GM23338 (cell line): ENCODE data around the gene UNC13C. TPM values are rescaled to one million over a fixed set of nuclear protein-coding genes. Genes with fewer than 3 reads are reported as not detected.

Source experiments
- ATAC-seq: fragments of 200-7000 bp; cut with Tn5 transposase; 3 replicates; pipeline ENCODE4 v1.9.1; 2020
- DNase-seq: peaks from one replicate; pipeline ENCODE4 v3.0.0-alpha.2; 2015; ENCODE audit warnings: low spot score
- H2AFZ ChIP-seq: fragments of 200-600 bp; sonication (generic); 2 replicates; pipeline ENCODE4 v1.8.0; 2016; ENCODE audit warnings: antibody characterized with exemption, mild to moderate bottlenecking, moderate library complexity
- H3F3A ChIP-seq: fragments of 200-600 bp; sonication (generic); replicated peaks from 2 replicates; pipeline ENCODE4 v1.8.0; 2017; ENCODE audit warnings: antibody characterized with exemption, mixed run types, low read depth
- H3K27ac ChIP-seq: fragments of 200-600 bp; sonication (generic); 2 replicates; pipeline ENCODE4 v1.6.1; 2016; ENCODE audit warnings: low read depth
- H3K27me3 ChIP-seq: fragments of 200-600 bp; sonication (generic); 2 replicates; pipeline ENCODE4 v1.8.0; 2016; ENCODE audit warnings: mild to moderate bottlenecking, mixed run types, moderate library complexity; ENCODE audit not compliant: insufficient read depth
- H3K36me3 ChIP-seq: fragments of 200-600 bp; sonication (generic); 2 replicates; pipeline ENCODE4 v1.8.0; 2016; ENCODE audit warnings: mild to moderate bottlenecking; ENCODE audit not compliant: insufficient read depth
- H3K4me1 ChIP-seq: fragments of 200-600 bp; sonication (generic); 2 replicates; pipeline ENCODE4 v1.8.0; 2016; ENCODE audit warnings: mild to moderate bottlenecking, moderate library complexity; ENCODE audit not compliant: insufficient read depth
- H3K4me2 ChIP-seq: fragments of 200-600 bp; sonication (generic); 2 replicates; pipeline ENCODE4 v1.7.1; 2017; ENCODE audit warnings: mixed run types
- H3K4me3 ChIP-seq: fragments of 200-600 bp; sonication (generic); 2 replicates; pipeline ENCODE4 v1.6.1; 2016; ENCODE audit warnings: mixed run types
- H3K79me2 ChIP-seq: fragments of 200-600 bp; sonication (generic); replicated peaks from 2 replicates; pipeline ENCODE4 v1.8.0; 2017; ENCODE audit warnings: mild to moderate bottlenecking; ENCODE audit not compliant: insufficient read depth
- H3K9me2 ChIP-seq: fragments of 200-600 bp; sonication (generic); 2 replicates; pipeline ENCODE4 v1.8.0; 2017; ENCODE audit not compliant: insufficient read depth
- H4K20me1 ChIP-seq: fragments of 200-600 bp; sonication (generic); replicated peaks from 2 replicates; pipeline ENCODE4 v1.8.0; 2017; ENCODE audit warnings: mild to moderate bottlenecking; ENCODE audit not compliant: insufficient read depth
- H3K27ac Mint-ChIP-seq: 2 replicates; pipeline ENCODE4 v1.8.0; 2020; ENCODE audit warnings: inconsistent platforms, mild to moderate bottlenecking, moderate library complexity, mixed read lengths
- H3K27me3 Mint-ChIP-seq: 3 replicates; pipeline ENCODE4 v1.8.0; 2022; ENCODE audit warnings: low read depth, mild to moderate bottlenecking, moderate library complexity, mixed read lengths, inconsistent platforms; ENCODE audit not compliant: insufficient read depth, poor library complexity
- H3K36me3 Mint-ChIP-seq: 3 replicates; pipeline ENCODE4 v1.8.0; 2021; ENCODE audit warnings: low read depth, mild to moderate bottlenecking, inconsistent platforms, moderate library complexity, mixed read lengths
- H3K4me1 Mint-ChIP-seq: 3 replicates; pipeline ENCODE4 v1.8.0; 2020; ENCODE audit warnings: mild to moderate bottlenecking, inconsistent platforms, mixed read lengths
- H3K4me3 Mint-ChIP-seq: 3 replicates; pipeline ENCODE4 v1.8.0; 2021; ENCODE audit warnings: moderate library complexity, mild to moderate bottlenecking, inconsistent platforms, mixed read lengths
- H3K9me3 Mint-ChIP-seq: 3 replicates; pipeline ENCODE4 v1.8.0; 2020; ENCODE audit warnings: moderate library complexity, mild to moderate bottlenecking, inconsistent platforms, mixed read lengths
- CREB1 ChIP-seq: fragments of 250-450 bp; sonication (Bioruptor Pico); IDR thresholded peaks from 2 replicates; pipeline ENCODE4 v1.5.0; 2020; ENCODE audit warnings: low read depth, mild to moderate bottlenecking, moderate library complexity
- EZH2 ChIP-seq: fragments of 200-600 bp; sonication (generic); IDR thresholded peaks from one replicate; pipeline ENCODE4 v1.8.0; 2017; ENCODE audit warnings: antibody characterized with exemption, mild to moderate bottlenecking, low read depth; ENCODE audit not compliant: unreplicated experiment
- EZH2phosphoT487 ChIP-seq: fragments of 200-600 bp; sonication (generic); IDR thresholded peaks from one replicate; pipeline ENCODE4 v1.8.1; 2018; ENCODE audit warnings: antibody characterized with exemption; ENCODE audit not compliant: unreplicated experiment
- JUNB ChIP-seq: IDR thresholded peaks from one replicate; pipeline ENCODE4 v1.6.1; 2016; ENCODE audit warnings: antibody characterized with exemption; ENCODE audit not compliant: unreplicated experiment
- NANOG ChIP-seq: IDR thresholded peaks from 2 replicates; pipeline ENCODE4 v1.6.1; 2016; ENCODE audit warnings: antibody characterized with exemption, borderline replicate concordance
- POLR2AphosphoS5 ChIP-seq: IDR thresholded peaks from 2 replicates; pipeline ENCODE4 v1.6.1; 2016; ENCODE audit warnings: antibody characterized with exemption, low read depth
- STAT1 ChIP-seq: IDR thresholded peaks from one replicate; pipeline ENCODE4 v1.6.1; 2016; ENCODE audit warnings: antibody characterized with exemption; ENCODE audit not compliant: unreplicated experiment
- ZNF114 ChIP-seq: fragments of 250-450 bp; sonication (Bioruptor Pico); IDR thresholded peaks from 2 replicates; pipeline ENCODE4 v1.5.0; 2020; ENCODE audit warnings: mild to moderate bottlenecking, moderate library complexity
- ZNF331 ChIP-seq: fragments of 250-450 bp; sonication (Bioruptor Pico); IDR thresholded peaks from 2 replicates; pipeline ENCODE4 v1.5.0; 2020; ENCODE audit warnings: low read depth, mild to moderate bottlenecking, moderate library complexity
- polyA plus RNA-seq: library from polyadenylated mRNA; unstranded; fragments of >200 nt; fragmentation: Nextera tagmentation; extraction: Ambion mirVana; gene quantifications from 2 replicates; pipeline ENCODE4 v1.2.1, GENCODE V29; 2016
- total RNA-seq: library from RNA; depleted of rRNA; stranded (reverse); fragments of >200 nt; shearing (Covaris generic); gene quantifications from 2 replicates; pipeline ENCODE4 v1.2.3, GENCODE V29; 2014
- TF ChIP-seq, protein P1 (sequence below): IDR thresholded peaks from 2 replicates; pipeline ENCODE4 v1.6.1; 2016; ENCODE audit warnings: antibody characterized with exemption
- TF ChIP-seq, protein P2 (sequence below), 2 experiments: fragments of 200-600 bp in 1 of 2; sonication (generic) in 1 of 2; conservative IDR thresholded peaks; 2 replicates each; pipeline versions ENCODE4 v1.5.1 to v1.6.1; 2016 to 2017; ENCODE audit warnings: antibody characterized with exemption in 2 of 2, low read depth in 2 of 2, mild to moderate bottlenecking in 2 of 2, moderate library complexity in 1 of 2
- TF ChIP-seq, protein P3 (sequence below): fragments of 250-450 bp; sonication (Bioruptor Pico); IDR thresholded peaks from 2 replicates; pipeline ENCODE4 v1.5.0; 2020; ENCODE audit warnings: mild to moderate bottlenecking, moderate library complexity
- TF ChIP-seq, protein P4 (sequence below): IDR thresholded peaks from one replicate; pipeline ENCODE4 v1.6.1; 2018; ENCODE audit warnings: antibody characterized with exemption; ENCODE audit not compliant: unreplicated experiment

UNC13C gene
- total and polyA plus RNA-seq, 2 experiments from 2014 or later = 0.03 TPM; not detected in 1

DNA sequence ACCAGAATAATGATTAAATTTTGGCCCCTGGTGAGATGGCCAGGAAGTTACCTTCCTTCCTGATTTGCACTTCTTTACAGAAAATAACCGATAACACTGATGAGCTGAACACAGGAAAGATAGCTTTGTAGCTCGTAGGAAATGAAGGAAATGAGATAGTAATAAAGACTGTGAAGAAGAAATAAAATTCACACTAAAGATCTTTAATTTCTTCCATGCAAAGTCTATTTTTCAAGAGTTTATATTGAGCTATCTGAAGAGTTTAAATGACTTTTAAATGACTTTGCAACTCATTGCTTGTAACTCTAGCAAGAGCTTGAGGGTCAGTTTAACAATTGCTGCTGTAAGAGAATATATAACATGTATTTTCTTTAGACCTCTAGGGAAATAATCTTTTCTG, 543.0 kb downstream of the UNC13C start:
- H3K4me3 ChIP-seq = no peak overlapping the region
- Mint-ChIP-seq H3K4me3 (no peak overlapping the region), H3K4me1 (peaks cover 17% of the 10 kb centered on the region; the same call in 2 of the 3 replicates), H3K27ac (no peak overlapping the region), H3K36me3 (no peaks in the 10 kb centered on the region), H3K27me3 (peaks cover 3% of the 10 kb centered on the region), H3K9me3 (peaks cover 34% of the 10 kb centered on the region)
- no peaks in the 10 kb centered on the region for H3K27me3 ChIP-seq
- H4K20me1 ChIP-seq = no peaks in the 10 kb centered on the region
- H3K4me2 ChIP-seq = no peak overlapping the region
- H3K36me3 ChIP-seq = no peaks in the 10 kb centered on the region
- H3K79me2 ChIP-seq = no peaks in the 10 kb centered on the region
- no peak overlapping the region for H2AFZ ChIP-seq
- DNase-seq = no peak
- TF ChIP-seq, protein P1, sequence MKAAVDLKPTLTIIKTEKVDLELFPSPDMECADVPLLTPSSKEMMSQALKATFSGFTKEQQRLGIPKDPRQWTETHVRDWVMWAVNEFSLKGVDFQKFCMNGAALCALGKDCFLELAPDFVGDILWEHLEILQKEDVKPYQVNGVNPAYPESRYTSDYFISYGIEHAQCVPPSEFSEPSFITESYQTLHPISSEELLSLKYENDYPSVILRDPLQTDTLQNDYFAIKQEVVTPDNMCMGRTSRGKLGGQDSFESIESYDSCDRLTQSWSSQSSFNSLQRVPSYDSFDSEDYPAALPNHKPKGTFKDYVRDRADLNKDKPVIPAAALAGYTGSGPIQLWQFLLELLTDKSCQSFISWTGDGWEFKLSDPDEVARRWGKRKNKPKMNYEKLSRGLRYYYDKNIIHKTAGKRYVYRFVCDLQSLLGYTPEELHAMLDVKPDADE = no peak
- no peak for TF ChIP-seq NANOG
- TF ChIP-seq CREB1 = no peak
- TF ChIP-seq, protein P2, sequence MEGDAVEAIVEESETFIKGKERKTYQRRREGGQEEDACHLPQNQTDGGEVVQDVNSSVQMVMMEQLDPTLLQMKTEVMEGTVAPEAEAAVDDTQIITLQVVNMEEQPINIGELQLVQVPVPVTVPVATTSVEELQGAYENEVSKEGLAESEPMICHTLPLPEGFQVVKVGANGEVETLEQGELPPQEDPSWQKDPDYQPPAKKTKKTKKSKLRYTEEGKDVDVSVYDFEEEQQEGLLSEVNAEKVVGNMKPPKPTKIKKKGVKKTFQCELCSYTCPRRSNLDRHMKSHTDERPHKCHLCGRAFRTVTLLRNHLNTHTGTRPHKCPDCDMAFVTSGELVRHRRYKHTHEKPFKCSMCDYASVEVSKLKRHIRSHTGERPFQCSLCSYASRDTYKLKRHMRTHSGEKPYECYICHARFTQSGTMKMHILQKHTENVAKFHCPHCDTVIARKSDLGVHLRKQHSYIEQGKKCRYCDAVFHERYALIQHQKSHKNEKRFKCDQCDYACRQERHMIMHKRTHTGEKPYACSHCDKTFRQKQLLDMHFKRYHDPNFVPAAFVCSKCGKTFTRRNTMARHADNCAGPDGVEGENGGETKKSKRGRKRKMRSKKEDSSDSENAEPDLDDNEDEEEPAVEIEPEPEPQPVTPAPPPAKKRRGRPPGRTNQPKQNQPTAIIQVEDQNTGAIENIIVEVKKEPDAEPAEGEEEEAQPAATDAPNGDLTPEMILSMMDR (conservative IDR thresholded peaks at IDR 0.05; ENCODE audit: low read depth in 2 of 2) = no peak
- no peak for TF ChIP-seq ZNF331
- no peak for TF ChIP-seq ZNF114
- no peak for TF ChIP-seq JUNB
- TF ChIP-seq, protein P3, sequence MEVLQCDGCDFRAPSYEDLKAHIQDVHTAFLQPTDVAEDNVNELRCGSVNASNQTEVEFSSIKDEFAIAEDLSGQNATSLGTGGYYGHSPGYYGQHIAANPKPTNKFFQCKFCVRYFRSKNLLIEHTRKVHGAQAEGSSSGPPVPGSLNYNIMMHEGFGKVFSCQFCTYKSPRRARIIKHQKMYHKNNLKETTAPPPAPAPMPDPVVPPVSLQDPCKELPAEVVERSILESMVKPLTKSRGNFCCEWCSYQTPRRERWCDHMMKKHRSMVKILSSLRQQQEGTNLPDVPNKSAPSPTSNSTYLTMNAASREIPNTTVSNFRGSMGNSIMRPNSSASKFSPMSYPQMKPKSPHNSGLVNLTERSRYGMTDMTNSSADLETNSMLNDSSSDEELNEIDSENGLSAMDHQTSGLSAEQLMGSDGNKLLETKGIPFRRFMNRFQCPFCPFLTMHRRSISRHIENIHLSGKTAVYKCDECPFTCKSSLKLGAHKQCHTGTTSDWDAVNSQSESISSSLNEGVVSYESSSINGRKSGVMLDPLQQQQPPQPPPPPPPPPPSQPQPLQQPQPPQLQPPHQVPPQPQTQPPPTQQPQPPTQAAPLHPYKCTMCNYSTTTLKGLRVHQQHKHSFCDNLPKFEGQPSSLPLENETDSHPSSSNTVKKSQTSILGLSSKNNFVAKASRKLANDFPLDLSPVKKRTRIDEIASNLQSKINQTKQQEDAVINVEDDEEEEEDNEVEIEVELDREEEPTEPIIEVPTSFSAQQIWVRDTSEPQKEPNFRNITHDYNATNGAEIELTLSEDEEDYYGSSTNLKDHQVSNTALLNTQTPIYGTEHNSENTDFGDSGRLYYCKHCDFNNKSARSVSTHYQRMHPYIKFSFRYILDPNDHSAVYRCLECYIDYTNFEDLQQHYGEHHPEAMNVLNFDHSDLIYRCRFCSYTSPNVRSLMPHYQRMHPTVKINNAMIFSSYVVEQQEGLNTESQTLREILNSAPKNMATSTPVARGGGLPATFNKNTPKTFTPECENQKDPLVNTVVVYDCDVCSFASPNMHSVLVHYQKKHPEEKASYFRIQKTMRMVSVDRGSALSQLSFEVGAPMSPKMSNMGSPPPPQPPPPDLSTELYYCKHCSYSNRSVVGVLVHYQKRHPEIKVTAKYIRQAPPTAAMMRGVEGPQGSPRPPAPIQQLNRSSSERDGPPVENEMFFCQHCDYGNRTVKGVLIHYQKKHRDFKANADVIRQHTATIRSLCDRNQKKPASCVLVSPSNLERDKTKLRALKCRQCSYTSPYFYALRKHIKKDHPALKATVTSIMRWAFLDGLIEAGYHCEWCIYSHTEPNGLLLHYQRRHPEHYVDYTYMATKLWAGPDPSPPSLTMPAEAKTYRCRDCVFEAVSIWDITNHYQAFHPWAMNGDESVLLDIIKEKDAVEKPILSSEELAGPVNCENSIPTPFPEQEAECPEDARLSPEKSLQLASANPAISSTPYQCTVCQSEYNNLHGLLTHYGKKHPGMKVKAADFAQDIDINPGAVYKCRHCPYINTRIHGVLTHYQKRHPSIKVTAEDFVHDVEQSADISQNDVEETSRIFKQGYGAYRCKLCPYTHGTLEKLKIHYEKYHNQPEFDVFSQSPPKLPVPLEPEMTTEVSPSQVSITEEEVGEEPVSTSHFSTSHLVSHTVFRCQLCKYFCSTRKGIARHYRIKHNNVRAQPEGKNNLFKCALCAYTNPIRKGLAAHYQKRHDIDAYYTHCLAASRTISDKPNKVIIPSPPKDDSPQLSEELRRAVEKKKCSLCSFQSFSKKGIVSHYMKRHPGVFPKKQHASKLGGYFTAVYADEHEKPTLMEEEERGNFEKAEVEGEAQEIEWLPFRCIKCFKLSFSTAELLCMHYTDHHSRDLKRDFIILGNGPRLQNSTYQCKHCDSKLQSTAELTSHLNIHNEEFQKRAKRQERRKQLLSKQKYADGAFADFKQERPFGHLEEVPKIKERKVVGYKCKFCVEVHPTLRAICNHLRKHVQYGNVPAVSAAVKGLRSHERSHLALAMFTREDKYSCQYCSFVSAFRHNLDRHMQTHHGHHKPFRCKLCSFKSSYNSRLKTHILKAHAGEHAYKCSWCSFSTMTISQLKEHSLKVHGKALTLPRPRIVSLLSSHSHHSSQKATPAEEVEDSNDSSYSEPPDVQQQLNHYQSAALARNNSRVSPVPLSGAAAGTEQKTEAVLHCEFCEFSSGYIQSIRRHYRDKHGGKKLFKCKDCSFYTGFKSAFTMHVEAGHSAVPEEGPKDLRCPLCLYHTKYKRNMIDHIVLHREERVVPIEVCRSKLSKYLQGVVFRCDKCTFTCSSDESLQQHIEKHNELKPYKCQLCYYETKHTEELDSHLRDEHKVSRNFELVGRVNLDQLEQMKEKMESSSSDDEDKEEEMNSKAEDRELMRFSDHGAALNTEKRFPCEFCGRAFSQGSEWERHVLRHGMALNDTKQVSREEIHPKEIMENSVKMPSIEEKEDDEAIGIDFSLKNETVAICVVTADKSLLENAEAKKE (CRISPR knock-in tag) = no peak
- TF ChIP-seq, protein P4, sequence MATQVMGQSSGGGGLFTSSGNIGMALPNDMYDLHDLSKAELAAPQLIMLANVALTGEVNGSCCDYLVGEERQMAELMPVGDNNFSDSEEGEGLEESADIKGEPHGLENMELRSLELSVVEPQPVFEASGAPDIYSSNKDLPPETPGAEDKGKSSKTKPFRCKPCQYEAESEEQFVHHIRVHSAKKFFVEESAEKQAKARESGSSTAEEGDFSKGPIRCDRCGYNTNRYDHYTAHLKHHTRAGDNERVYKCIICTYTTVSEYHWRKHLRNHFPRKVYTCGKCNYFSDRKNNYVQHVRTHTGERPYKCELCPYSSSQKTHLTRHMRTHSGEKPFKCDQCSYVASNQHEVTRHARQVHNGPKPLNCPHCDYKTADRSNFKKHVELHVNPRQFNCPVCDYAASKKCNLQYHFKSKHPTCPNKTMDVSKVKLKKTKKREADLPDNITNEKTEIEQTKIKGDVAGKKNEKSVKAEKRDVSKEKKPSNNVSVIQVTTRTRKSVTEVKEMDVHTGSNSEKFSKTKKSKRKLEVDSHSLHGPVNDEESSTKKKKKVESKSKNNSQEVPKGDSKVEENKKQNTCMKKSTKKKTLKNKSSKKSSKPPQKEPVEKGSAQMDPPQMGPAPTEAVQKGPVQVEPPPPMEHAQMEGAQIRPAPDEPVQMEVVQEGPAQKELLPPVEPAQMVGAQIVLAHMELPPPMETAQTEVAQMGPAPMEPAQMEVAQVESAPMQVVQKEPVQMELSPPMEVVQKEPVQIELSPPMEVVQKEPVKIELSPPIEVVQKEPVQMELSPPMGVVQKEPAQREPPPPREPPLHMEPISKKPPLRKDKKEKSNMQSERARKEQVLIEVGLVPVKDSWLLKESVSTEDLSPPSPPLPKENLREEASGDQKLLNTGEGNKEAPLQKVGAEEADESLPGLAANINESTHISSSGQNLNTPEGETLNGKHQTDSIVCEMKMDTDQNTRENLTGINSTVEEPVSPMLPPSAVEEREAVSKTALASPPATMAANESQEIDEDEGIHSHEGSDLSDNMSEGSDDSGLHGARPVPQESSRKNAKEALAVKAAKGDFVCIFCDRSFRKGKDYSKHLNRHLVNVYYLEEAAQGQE = no peak
- TF ChIP-seq STAT1 = no peak
- TF ChIP-seq EZH2 = no peak
- TF ChIP-seq POLR2AphosphoS5 = no peak
- no peak for TF ChIP-seq EZH2phosphoT487
- no peaks in the 10 kb centered on the region for H3K9me2 ChIP-seq
- H3K27ac ChIP-seq = no peak overlapping the region
- no peak for ATAC-seq
- no peaks in the 10 kb centered on the region for H3F3A ChIP-seq
- H3K4me1 ChIP-seq = peaks cover 7% of the 10 kb centered on the region; the same call in 1 of the 2 replicates
